Activated CD4-positive, alpha-beta T cell treated with anti-CD3 and anti-CD28 coated beads, Interleukin-2, amount 50 U/mL, for 4 hours (primary cell): ENCODE measurements around the gene PRKACB.
"Not testable (repeated sequence)": the region's sequence is repeated elsewhere in the genome, so short reads cannot be mapped to it uniquely, and the experiment has no call there.

Source experiments
- DNase-seq, 2 experiments: peaks; one replicate each; pipeline ENCODE4 v3.0.0-alpha.2; 2020

PRKACB gene

GRCh38 chr1:84272401-84272800, 128.3 kb downstream of the PRKACB start:
- no peak for DNase-seq

GRCh38 chr1:84277343-84278059, 133.4 kb downstream of the PRKACB start:
- DNase-seq: no peak

DNA sequence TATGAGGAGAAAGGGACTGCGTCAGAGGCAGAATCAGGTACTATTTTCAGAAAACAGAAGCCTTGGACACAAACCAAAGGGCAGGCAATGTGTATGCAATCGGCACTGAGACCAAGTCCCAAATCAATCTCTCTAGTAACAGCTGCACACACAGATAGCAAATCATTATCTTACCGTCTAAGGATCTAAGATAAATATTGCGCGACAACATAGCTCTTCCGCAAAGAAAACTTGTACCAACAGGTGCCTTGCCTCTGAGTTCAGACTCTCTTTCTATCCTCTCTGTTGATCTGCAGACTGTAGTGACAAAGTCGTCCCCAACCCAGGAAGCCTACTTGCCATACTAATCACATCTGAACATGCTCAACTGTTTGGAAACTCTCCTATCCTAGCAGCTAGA, 134.8 kb downstream of the PRKACB start:
- no peak for DNase-seq

DNA sequence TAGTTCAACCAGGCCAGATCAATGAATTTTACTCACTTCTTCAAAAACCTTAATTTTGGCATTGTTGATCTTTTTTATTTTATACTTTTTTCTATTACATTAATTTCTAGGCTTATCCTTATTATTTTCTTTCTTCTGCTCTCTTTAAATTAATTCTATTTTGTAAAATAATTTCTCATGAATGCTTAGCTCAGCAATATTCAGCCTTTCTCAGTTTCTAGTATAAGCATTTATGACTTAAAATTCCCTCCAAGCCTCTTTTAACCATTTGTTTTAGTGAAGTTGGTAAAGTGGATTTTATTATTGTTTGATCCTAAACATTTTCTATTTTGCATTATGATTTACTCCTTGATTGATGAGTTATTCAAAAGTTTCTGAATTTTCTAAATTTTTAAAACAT, 136.8 kb downstream of the PRKACB start:
- no peak for DNase-seq

GRCh38 chr1:84282780-84283333, 138.8 kb downstream of the PRKACB start:
- DNase-seq: no peak

DNA sequence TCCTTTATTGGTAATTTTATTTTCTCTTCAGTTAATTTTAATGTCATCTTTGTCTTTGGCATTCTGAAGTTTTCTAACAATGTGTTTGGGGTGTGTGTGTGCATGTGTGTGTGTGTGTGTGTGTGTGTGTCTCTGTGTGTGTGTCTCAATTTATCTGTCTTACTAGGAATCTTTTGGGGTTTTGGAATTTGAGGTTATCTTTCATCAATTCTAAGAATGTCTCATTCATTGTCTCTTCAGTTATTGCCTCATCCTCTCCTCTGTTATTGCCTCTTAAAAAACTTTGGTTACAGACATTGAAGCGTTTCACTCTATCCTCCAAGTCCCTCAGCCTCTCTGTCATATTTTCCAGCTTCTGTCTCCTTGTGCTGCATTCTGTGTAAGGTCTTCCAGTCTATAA, 139.3 kb downstream of the PRKACB start:
- DNase-seq: no peak

DNA sequence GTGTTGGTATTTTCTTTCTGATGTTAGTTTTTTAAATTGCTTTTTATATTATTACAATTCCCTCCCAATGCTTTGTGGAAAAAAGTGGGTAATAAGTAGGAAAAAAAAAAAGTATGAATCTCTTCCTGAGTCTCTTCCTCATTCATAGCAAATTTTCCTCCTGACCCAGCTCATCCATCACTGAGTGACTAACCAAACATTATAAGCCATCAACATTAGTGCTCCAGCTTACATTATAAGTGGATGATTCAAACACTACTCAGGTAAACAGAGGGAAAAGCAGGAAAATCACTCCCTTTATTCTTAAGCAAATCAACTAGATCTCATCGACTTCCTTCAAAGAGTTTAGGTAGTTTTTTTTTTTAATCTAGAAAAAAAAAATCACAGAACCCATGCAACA, 142.0 kb downstream of the PRKACB start:
- no peak for DNase-seq

GRCh38 chr1:84287389-84287788, 143.3 kb downstream of the PRKACB start:
- DNase-seq: not testable (repeated sequence)
